IPS-20b (cell line): ENCODE data around the gene DDB1.
A peak's percentile ranks its signal among the peaks of the same experiment; 100 is the strongest.

ENCODE experiments used
- H3K27ac ChIP-seq: one replicate; pipeline ENCODE4 v1.5.1; 2013; ENCODE audit warnings: low read length
- H3K27me3 ChIP-seq: 2 replicates; pipeline ENCODE4 v1.6.1; 2013; ENCODE audit warnings: mild to moderate bottlenecking, low read length, inconsistent platforms; ENCODE audit not compliant: insufficient read depth
- H3K36me3 ChIP-seq: 2 replicates; pipeline ENCODE4 v1.6.1; 2013; ENCODE audit warnings: low read depth, mild to moderate bottlenecking, inconsistent platforms, low read length, moderate library complexity; ENCODE audit not compliant: insufficient read depth
- H3K4me1 ChIP-seq: 2 replicates; pipeline ENCODE4 v1.6.1; 2013; ENCODE audit warnings: mild to moderate bottlenecking, control low read depth, inconsistent platforms, low read length, moderate library complexity; ENCODE audit not compliant: insufficient read depth
- H3K4me3 ChIP-seq: 2 replicates; pipeline ENCODE4 v1.5.1; 2013; ENCODE audit warnings: mild to moderate bottlenecking, low read length, inconsistent platforms
- H3K9ac ChIP-seq: 2 replicates; pipeline ENCODE4 v1.6.1; 2013; ENCODE audit warnings: low read depth, mild to moderate bottlenecking, inconsistent platforms, low read length, moderate library complexity
- H3K9me3 ChIP-seq: 2 replicates; pipeline ENCODE4 v1.6.1; 2013; ENCODE audit warnings: mild to moderate bottlenecking, low read depth, low read length, inconsistent platforms; ENCODE audit not compliant: insufficient read depth

DDB1 gene

GRCh38 chr11:61302550-61302949, 30.4 kb downstream of the DDB1 start:
- Histone ChIP-seq H3K4me1 (0 out of 2 replicates have a peak, but pooled peaks cover 4% of the 10 kb centered on the region), H3K9ac (no peak overlapping the region), H3K4me3 (no peak overlapping the region), H3K27ac (no peak overlapping the region), H3K27me3 (no peaks in the 10 kb centered on the region), H3K9me3 (no peaks in the 10 kb centered on the region), H3K36me3 (peaks cover 97% of the 10 kb centered on the region)

DNA sequence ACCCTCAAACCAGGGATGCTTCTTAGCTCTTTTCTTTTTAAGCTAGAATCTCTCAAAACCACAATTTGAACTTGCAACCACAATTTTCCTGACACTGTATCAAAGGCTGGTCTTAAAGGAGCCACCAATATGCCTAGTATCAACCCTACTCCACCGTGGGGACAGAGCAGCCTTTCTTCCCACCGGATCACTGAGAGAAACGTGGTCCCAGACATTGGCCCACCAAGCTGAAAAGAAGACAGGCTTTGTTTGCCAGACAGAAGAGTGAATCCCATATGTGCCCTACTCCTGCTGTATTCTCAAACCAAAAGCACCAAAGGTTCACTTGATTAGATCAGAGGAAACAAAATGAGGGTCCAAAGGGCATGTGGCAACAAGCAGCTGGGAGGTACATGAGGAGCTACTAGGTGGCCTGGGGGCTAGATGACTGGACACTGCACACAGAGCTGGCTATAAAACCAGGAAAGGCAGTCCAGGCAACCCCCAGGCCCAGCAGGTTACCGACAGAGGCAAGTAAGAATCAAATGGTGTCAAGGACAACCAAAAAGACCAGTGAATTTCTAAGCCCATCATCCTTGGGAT, 34.2 kb downstream of the DDB1 start:
- Histone ChIP-seq H3K36me3 (peaks cover 68% of the 10 kb centered on the region), H3K9ac (no peak overlapping the region), H3K4me3 (no peak overlapping the region), H3K9me3 (no peaks in the 10 kb centered on the region), H3K27me3 (peaks cover 14% of the 10 kb centered on the region), H3K4me1 (peaks cover 4% of the 10 kb centered on the region; the same call in 1 of the 2 replicates), H3K27ac (no peak overlapping the region)

- H3K9ac ChIP-seq = no peak overlapping the region
- peaks cover 20% of the 10 kb centered on the region for H3K27me3 ChIP-seq
- no peak overlapping the region for H3K4me3 ChIP-seq
These were observed 35.2 kb downstream of the DDB1 start for GRCh38 chr11:61297746-61298145.

DNA sequence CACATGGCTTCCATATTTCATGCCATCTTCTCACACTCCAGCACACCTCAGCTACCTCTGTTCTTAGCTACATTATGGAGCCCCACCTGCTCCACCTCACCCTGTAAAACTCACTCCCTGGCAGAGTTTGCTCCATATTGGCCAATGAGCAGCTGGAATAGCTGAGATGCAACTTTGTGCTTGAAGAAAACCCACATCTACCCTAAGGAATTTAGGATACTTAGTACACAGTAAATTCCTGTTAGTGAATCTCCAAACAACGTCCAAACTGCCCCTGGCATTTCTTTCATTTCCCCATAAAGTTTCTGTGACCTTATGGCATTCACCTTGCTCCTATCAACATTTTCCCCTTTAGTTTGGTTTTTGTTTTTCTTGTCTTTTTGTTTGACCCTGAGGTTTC, 35.6 kb downstream of the DDB1 start:
- H3K27me3 ChIP-seq = peaks cover 20% of the 10 kb centered on the region
- no peaks in the 10 kb centered on the region for H3K9me3 ChIP-seq
- H3K27ac ChIP-seq = no peak overlapping the region
- peaks cover 53% of the 10 kb centered on the region for H3K36me3 ChIP-seq
- H3K4me1 ChIP-seq = peaks cover 4% of the 10 kb centered on the region; the same call in 1 of the 2 replicates
- no peak overlapping the region for H3K4me3 ChIP-seq
- no peak overlapping the region for H3K9ac ChIP-seq

More at GRCh38 chr11:61297746-61298145, 35.2 kb downstream of the DDB1 start:
- peaks cover 4% of the 10 kb centered on the region; the same call in 1 of the 2 replicates for H3K4me1 ChIP-seq
- H3K36me3 ChIP-seq = peaks cover 57% of the 10 kb centered on the region
- H3K27ac ChIP-seq = no peak overlapping the region
- H3K9me3 ChIP-seq = no peaks in the 10 kb centered on the region

DNA sequence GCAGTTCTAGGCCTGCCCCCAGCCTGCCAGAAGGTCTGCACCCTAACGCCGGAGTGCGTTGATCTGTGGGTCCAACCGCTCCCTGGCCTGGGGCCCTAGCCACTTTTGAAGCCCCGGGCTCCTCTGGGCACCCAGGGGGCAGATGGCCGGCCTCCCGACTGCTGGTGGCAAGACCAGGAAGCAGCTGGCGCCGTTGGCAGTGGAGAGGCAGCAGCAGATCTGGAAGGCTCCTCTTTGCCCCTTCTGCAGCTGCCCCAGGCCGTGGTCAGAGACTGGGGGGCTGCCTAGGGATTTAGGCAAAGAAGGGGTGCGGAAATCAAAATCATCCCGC, 37.3 kb downstream of the DDB1 start:
- H3K4me1 ChIP-seq = peaks cover 4% of the 10 kb centered on the region; the same call in 1 of the 2 replicates
- H3K4me3 ChIP-seq = peak overlapping the region; percentile 79
- H3K27ac ChIP-seq = no peak overlapping the region
- H3K9me3 ChIP-seq = no peaks in the 10 kb centered on the region
- H3K36me3 ChIP-seq = peaks cover 41% of the 10 kb centered on the region
- peaks cover 20% of the 10 kb centered on the region for H3K27me3 ChIP-seq
- peak overlapping the region; percentile 74; the same call in 1 of the 2 replicates for H3K9ac ChIP-seq

GRCh38 chr11:61294717-61295595, 37.9 kb downstream of the DDB1 start, which contains the start of gene VWCE:
TSS of gene VWCE (minus strand) at chr11:61295316. CDS start at chr11:61295037, 279 bp downstream.
- Histone ChIP-seq H3K27me3 (peaks cover 20% of the 10 kb centered on the region), H3K4me3 (peak within 1 kb of the TSS; percentile 79), H3K36me3 (peaks cover 37% of the 10 kb centered on the region), H3K4me1 (peaks cover 4% of the 10 kb centered on the region; the same call in 1 of the 2 replicates), H3K27ac (no peak within 1 kb of the TSS), H3K9me3 (no peaks in the 10 kb centered on the region), H3K9ac (peak within 1 kb of the TSS; percentile 74)

- Histone ChIP-seq H3K9ac (peak overlapping the region; percentile 74), H3K27me3 (peaks cover 20% of the 10 kb centered on the region), H3K4me3 (peak overlapping the region; percentile 79), H3K9me3 (no peaks in the 10 kb centered on the region), H3K4me1 (peaks cover 4% of the 10 kb centered on the region; the same call in 1 of the 2 replicates), H3K27ac (no peak overlapping the region), H3K36me3 (peaks cover 28% of the 10 kb centered on the region)
These were observed 38.8 kb downstream of the DDB1 start for GRCh38 chr11:61293867-61294716.

GRCh38 chr11:61292356-61292755, 40.5 kb downstream of the DDB1 start:
- Histone ChIP-seq H3K36me3 (peaks cover 11% of the 10 kb centered on the region; the same call in 1 of the 2 replicates), H3K4me1 (no peaks in the 10 kb centered on the region; the same call in 1 of the 2 replicates), H3K4me3 (no peak overlapping the region), H3K27me3 (peaks cover 20% of the 10 kb centered on the region), H3K27ac (no peak overlapping the region), H3K9me3 (no peaks in the 10 kb centered on the region), H3K9ac (no peak overlapping the region)

DNA sequence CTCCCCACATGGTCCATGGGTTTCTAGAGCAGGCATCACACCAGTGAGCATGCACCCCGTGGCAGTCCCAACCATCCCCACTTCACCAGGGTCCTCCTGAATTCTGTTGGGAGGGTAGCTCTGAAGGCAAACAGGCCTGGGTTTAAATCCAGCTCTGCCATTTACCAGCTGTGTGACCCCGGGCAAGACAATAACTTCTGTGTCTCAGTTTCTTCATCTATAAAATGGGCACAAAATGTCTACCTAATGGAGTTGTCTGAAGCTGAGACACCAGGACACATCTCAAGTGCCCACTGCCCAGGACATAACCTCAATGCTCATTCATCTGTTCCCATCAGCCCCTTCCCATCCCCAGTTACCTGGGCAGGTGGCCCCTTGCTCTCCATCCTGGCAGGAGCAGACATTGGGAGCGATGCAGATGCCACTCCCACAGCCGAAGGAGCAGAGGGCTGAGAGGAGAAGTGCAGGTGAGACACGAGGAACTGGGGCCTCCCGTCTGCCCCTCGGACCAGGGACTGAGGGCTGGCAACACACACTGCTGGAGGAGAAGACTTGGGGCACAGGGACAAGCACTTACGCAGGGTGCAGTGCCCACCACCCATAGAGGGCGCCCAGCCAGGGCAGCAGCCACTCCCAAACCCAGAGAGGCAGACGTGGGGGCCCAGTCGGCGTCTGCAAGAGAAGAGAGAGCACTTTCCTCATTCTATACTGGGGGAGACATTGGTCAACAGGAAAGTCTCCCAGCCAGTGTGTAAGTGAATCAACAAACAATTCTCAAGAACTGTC, 41.8 kb downstream of the DDB1 start:
- no peak overlapping the region for H3K27ac ChIP-seq
- H3K9me3 ChIP-seq = no peaks in the 10 kb centered on the region
- H3K9ac ChIP-seq = no peak overlapping the region
- no peaks in the 10 kb centered on the region; the same call in 1 of the 2 replicates for H3K4me1 ChIP-seq
- no peak overlapping the region for H3K4me3 ChIP-seq
- H3K27me3 ChIP-seq = peaks cover 20% of the 10 kb centered on the region
- peaks cover 10% of the 10 kb centered on the region for H3K36me3 ChIP-seq

DNA sequence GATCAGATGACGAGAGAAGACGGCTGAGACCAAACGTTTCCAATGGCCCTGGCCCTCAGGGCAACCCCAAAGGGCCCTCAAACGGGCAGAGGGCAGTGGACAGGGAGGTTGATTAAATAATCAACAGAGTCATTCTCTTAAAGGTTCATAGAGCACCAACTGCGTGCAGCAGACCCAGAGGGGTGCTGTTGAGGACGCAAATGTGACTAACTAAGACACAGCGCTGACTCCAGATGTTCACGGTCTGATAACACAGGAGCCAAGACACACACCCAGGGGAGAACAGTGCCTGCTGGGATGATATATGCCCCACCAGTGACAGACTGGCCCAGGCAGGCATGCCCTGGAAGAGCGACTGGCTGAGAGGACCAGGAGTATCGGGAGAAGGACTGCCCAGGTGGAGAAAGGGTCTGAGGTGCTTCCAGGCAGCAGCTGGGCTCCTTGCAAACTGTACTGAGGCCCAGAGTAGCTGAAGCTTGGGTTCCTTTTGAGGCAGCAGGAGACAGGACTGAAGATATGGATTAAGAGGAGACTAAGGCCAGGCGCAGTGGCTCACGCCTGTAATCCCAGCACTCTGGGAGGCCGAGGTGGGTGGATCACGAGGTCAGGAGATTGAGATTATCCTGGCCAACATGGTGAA, 45.4 kb downstream of the DDB1 start:
- H3K9ac ChIP-seq = no peak overlapping the region
- H3K36me3 ChIP-seq = peaks cover 29% of the 10 kb centered on the region

More for the DNA sequence above, 45.4 kb downstream of the DDB1 start:
- H3K27ac ChIP-seq = no peak overlapping the region
- H3K9me3 ChIP-seq = no peaks in the 10 kb centered on the region
- peaks cover 7% of the 10 kb centered on the region for H3K27me3 ChIP-seq
- no peak overlapping the region for H3K4me3 ChIP-seq
- no peaks in the 10 kb centered on the region for H3K4me1 ChIP-seq
